H9 (cell line): ENCODE results near the gene TMEM204. TPM values are rescaled to one million over a fixed set of nuclear protein-coding genes. Genes with fewer than 3 reads are reported as not detected.

Experiments used
- DNase-seq: peaks from one replicate; pipeline ENCODE4 v3.0.0-alpha.2; 2017
- H2AFZ ChIP-seq: one replicate; pipeline ENCODE4 v1.6.1; 2013; ENCODE audit warnings: mild to moderate bottlenecking, low read length, control low read depth, moderate library complexity
- H2AK5ac ChIP-seq: 2 replicates; pipeline ENCODE4 v1.6.1; 2013; ENCODE audit warnings: low read length, control low read depth, mixed read lengths; ENCODE audit not compliant: insufficient read length
- H2BK120ac ChIP-seq: one replicate; pipeline ENCODE4 v1.6.1; 2013; ENCODE audit warnings: low read depth, mild to moderate bottlenecking, low read length, control low read depth, inconsistent platforms; ENCODE audit not compliant: poor library complexity, severe bottlenecking
- H2BK12ac ChIP-seq: 2 replicates; pipeline ENCODE4 v1.6.1; 2013; ENCODE audit warnings: low read length, control low read depth, mixed read lengths, low read depth; ENCODE audit not compliant: insufficient read length
- H2BK15ac ChIP-seq: 2 replicates; pipeline ENCODE4 v1.6.1; 2013; ENCODE audit warnings: low read depth, low read length, control low read depth
- H2BK20ac ChIP-seq: one replicate; pipeline ENCODE4 v1.6.1; 2013; ENCODE audit warnings: low read depth, mild to moderate bottlenecking, low read length, control low read depth, inconsistent platforms; ENCODE audit not compliant: poor library complexity, severe bottlenecking
- H2BK5ac ChIP-seq: 2 replicates; pipeline ENCODE4 v1.6.1; 2013; ENCODE audit warnings: low read length, control low read depth, mixed read lengths; ENCODE audit not compliant: insufficient read length
- H3K14ac ChIP-seq: 2 replicates; pipeline ENCODE4 v1.6.1; 2013; ENCODE audit warnings: low read length, control low read depth; ENCODE audit not compliant: insufficient read depth
- H3K18ac ChIP-seq: 2 replicates; pipeline ENCODE4 v1.6.1; 2013; ENCODE audit warnings: low read depth, mild to moderate bottlenecking, mixed read lengths, low read length, control low read depth; ENCODE audit not compliant: insufficient read length
- H3K23ac ChIP-seq: 2 replicates; pipeline ENCODE4 v1.6.1; 2013; ENCODE audit warnings: low read length, control low read depth, mixed read lengths, low read depth; ENCODE audit not compliant: insufficient read length
- H3K23me2 ChIP-seq: 2 replicates; pipeline ENCODE4 v1.6.1; 2013; ENCODE audit warnings: low read depth, mild to moderate bottlenecking, mixed read lengths, low read length, control low read depth; ENCODE audit not compliant: insufficient read length, poor library complexity, severe bottlenecking
- H3K27ac ChIP-seq: 2 replicates; pipeline ENCODE4 v1.5.1; 2013; ENCODE audit warnings: low read length, control low read depth, mixed read lengths, low read depth; ENCODE audit not compliant: insufficient read length
- H3K27me3 ChIP-seq: 2 replicates; pipeline ENCODE4 v1.6.1; 2013; ENCODE audit warnings: low read length, control low read depth, inconsistent platforms; ENCODE audit not compliant: insufficient read depth
- H3K4ac ChIP-seq: 2 replicates; pipeline ENCODE4 v1.6.1; 2013; ENCODE audit warnings: low read depth, mild to moderate bottlenecking, control low read depth, inconsistent platforms, low read length, moderate library complexity
- H3K4me1 ChIP-seq: 2 replicates; pipeline ENCODE4 v1.6.1; 2013; ENCODE audit warnings: low read length, control low read depth, inconsistent platforms; ENCODE audit not compliant: insufficient read depth
- H3K4me2 ChIP-seq: 2 replicates; pipeline ENCODE4 v1.6.1; 2013; ENCODE audit warnings: low read length, control low read depth, mixed read lengths; ENCODE audit not compliant: insufficient read length, insufficient read depth
- H3K56ac ChIP-seq: 2 replicates; pipeline ENCODE4 v1.6.1; 2013; ENCODE audit warnings: low read depth, mild to moderate bottlenecking, mixed read lengths, low read length, control low read depth; ENCODE audit not compliant: insufficient read length
- H3K79me1 ChIP-seq: 2 replicates; pipeline ENCODE4 v1.6.1; 2013; ENCODE audit warnings: low read depth, mild to moderate bottlenecking, moderate library complexity, low read length, control low read depth, inconsistent platforms; ENCODE audit not compliant: insufficient read depth, poor library complexity, severe bottlenecking
- H3K79me2 ChIP-seq: 2 replicates; pipeline ENCODE4 v1.6.1; 2013; ENCODE audit warnings: low read length, control low read depth, inconsistent platforms; ENCODE audit not compliant: insufficient read depth
- H3K9ac ChIP-seq: 2 replicates; pipeline ENCODE4 v1.6.1; 2013; ENCODE audit warnings: low read length, control low read depth, mixed read lengths; ENCODE audit not compliant: insufficient read length; ENCODE audit errors: extremely low read depth
- H3K9me3 ChIP-seq: one replicate; pipeline ENCODE4 v1.6.1; 2013; ENCODE audit warnings: low read depth, low read length, inconsistent platforms; ENCODE audit not compliant: control insufficient read depth
- H3T11ph ChIP-seq: one replicate; pipeline ENCODE4 v1.6.1; 2013; ENCODE audit warnings: mild to moderate bottlenecking, low read length, control low read depth, inconsistent platforms
- H4K20me1 ChIP-seq: one replicate; pipeline ENCODE4 v1.6.1; 2013; ENCODE audit not compliant: control insufficient read depth, insufficient read length, insufficient read depth
- H4K5ac ChIP-seq: 2 replicates; pipeline ENCODE4 v1.6.1; 2013; ENCODE audit warnings: low read depth, mild to moderate bottlenecking, mixed read lengths, low read length, control low read depth; ENCODE audit not compliant: insufficient read length
- H4K8ac ChIP-seq: replicated peaks from 2 replicates; pipeline ENCODE4 v1.6.1; 2013; ENCODE audit warnings: low read length, control low read depth, mixed read lengths, low read depth; ENCODE audit not compliant: insufficient read length
- H4K91ac ChIP-seq: 2 replicates; pipeline ENCODE4 v1.6.1; 2013; ENCODE audit warnings: low read depth, mild to moderate bottlenecking, moderate library complexity, mixed read lengths, low read length, control low read depth; ENCODE audit not compliant: insufficient read length
- H3K27ac Mint-ChIP-seq, 3 experiments: 2 replicates in 2 of 3; 3 replicates in 1 of 3; pipeline ENCODE4 v1.8.0; 2020 to 2021; ENCODE audit warnings: mixed read lengths in 3 of 3, mild to moderate bottlenecking in 1 of 3, moderate library complexity in 1 of 3
- H3K27me3 Mint-ChIP-seq: 2 replicates; pipeline ENCODE4 v1.8.0; 2021; ENCODE audit warnings: low read depth, mild to moderate bottlenecking, moderate library complexity, mixed read lengths
- H3K36me3 Mint-ChIP-seq, 3 experiments: 2 replicates in 2 of 3; 3 replicates in 1 of 3; pipeline ENCODE4 v1.8.0; 2020 to 2021; ENCODE audit warnings: low read depth in 3 of 3, mixed read lengths in 3 of 3; ENCODE audit not compliant: insufficient read depth in 1 of 3
- H3K4me1 Mint-ChIP-seq, 2 experiments: 2 replicates each; pipeline ENCODE4 v1.8.0; 2020; ENCODE audit warnings: mixed read lengths in 2 of 2
- H3K4me3 Mint-ChIP-seq, 2 experiments: 2 replicates in 1 of 2; 3 replicates in 1 of 2; pipeline ENCODE4 v1.8.0; 2020 to 2021; ENCODE audit warnings: mild to moderate bottlenecking in 2 of 2, mixed read lengths in 2 of 2, moderate library complexity in 1 of 2
- H3K9me3 Mint-ChIP-seq, 2 experiments: 2 replicates in 1 of 2; 3 replicates in 1 of 2; pipeline ENCODE4 v1.8.0; 2020; ENCODE audit warnings: mild to moderate bottlenecking in 2 of 2, mixed read lengths in 2 of 2, moderate library complexity in 1 of 2
- WGBS: extraction: QIAGEN DNeasy Blood & Tissue Kit; methylation state at CpG from one replicate; pipeline ENCODE4 v1.1.7; 2013; ENCODE audit warnings: missing lambda C conversion rate, low lambda C conversion rate, mixed read lengths; ENCODE audit not compliant: insufficient read length; ENCODE audit errors: extremely low coverage; 5-methylcytosine and 5-hydroxymethylcytosine counted together
- total RNA-seq: library from RNA; stranded (reverse); gene quantifications from 2 replicates; pipeline ENCODE4 v1.2.1, GENCODE V29; 2021
- TF ChIP-seq, protein P1 (sequence below): fragments of 200-600 bp; sonication (generic); conservative IDR thresholded peaks from 3 replicates; pipeline ENCODE4 v1.8.0; 2021; ENCODE audit warnings: antibody characterized with exemption, mild to moderate bottlenecking

Gene TMEM204
- total RNA-seq, 1 experiment from 2014 or later, result not detected

DNA sequence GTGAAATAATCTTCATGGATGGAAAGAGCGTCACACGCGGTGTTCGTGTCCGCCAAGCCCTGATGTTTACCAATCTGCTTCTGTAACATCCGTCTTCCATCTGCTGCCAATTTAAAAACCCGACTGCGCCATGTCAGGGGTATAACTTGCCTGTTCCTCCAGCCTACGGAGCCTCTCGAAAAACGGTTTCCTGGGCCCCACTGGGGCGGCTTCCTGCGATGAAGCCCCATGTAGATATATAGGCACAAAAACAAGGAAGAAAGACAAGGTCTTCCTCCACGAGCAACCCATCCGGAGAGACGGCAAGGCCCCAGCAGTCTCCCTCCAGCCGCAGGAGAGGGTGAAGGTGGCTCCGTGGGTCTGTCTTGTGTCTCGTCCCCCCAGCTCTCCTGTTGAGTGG, 44.8 kb upstream of the TMEM204 start, which contains the start of gene PTX4:
TSS of gene PTX4 (minus strand) at position 326 of the 400 bp plus-strand sequence. CDS start at position 291, 35 bp downstream.
- H3K27ac ChIP-seq, result no peak within 1 kb of the TSS
- no peak within 1 kb of the TSS for H2BK12ac ChIP-seq
- DNase-seq, result no peak
- no peaks in the 10 kb centered on the region for H3K9me3 Mint-ChIP-seq
- no peak within 1 kb of the TSS for H3K23ac ChIP-seq
- no peak within 1 kb of the TSS for H3K4me3 Mint-ChIP-seq
- no peak within 1 kb of the TSS for H3K56ac ChIP-seq
- H2AFZ ChIP-seq, result no peak within 1 kb of the TSS
- peaks cover 3% of the 10 kb centered on the region for H3K23me2 ChIP-seq
- no peak within 1 kb of the TSS; the same call in 1 of the 2 replicates for H2BK15ac ChIP-seq
- no peak within 1 kb of the TSS for H2BK20ac ChIP-seq
- WGBS, result no CpG with 5 or more reads among the region's 19 CpGs
- no peak within 1 kb of the TSS for H4K5ac ChIP-seq
- H2BK5ac ChIP-seq, result no peak within 1 kb of the TSS
- H4K8ac ChIP-seq, result no peak within 1 kb of the TSS
- no peak within 1 kb of the TSS for H2AK5ac ChIP-seq
- no peaks in the 10 kb centered on the region; the same call in 1 of the 2 replicates for H3K4me1 ChIP-seq
- H3K27ac Mint-ChIP-seq, result 0 out of 7 replicates have a peak within 1 kb of the TSS, but pooled peaks of 1 of the 3 experiments have one; percentile 39
- H4K91ac ChIP-seq, result no peak within 1 kb of the TSS
- no peak within 1 kb of the TSS for H2BK120ac ChIP-seq
- H3K4me1 Mint-ChIP-seq, result peaks cover 4 to 7% of the 10 kb centered on the region in 2 experiments
- no peak within 1 kb of the TSS for H3K14ac ChIP-seq
- H3T11ph ChIP-seq, result no peak within 1 kb of the TSS
- peaks cover 25% of the 10 kb centered on the region for H3K27me3 Mint-ChIP-seq
- H4K20me1 ChIP-seq, result no peaks in the 10 kb centered on the region
- no peak within 1 kb of the TSS for H3K18ac ChIP-seq
- H3K27me3 ChIP-seq, result no peaks in the 10 kb centered on the region
- no peaks in the 10 kb centered on the region for H3K9me3 ChIP-seq
- H3K36me3 Mint-ChIP-seq, result no peaks in the 10 kb centered on the region
- H3K9ac ChIP-seq, result no peak within 1 kb of the TSS
- TF ChIP-seq, protein P1, sequence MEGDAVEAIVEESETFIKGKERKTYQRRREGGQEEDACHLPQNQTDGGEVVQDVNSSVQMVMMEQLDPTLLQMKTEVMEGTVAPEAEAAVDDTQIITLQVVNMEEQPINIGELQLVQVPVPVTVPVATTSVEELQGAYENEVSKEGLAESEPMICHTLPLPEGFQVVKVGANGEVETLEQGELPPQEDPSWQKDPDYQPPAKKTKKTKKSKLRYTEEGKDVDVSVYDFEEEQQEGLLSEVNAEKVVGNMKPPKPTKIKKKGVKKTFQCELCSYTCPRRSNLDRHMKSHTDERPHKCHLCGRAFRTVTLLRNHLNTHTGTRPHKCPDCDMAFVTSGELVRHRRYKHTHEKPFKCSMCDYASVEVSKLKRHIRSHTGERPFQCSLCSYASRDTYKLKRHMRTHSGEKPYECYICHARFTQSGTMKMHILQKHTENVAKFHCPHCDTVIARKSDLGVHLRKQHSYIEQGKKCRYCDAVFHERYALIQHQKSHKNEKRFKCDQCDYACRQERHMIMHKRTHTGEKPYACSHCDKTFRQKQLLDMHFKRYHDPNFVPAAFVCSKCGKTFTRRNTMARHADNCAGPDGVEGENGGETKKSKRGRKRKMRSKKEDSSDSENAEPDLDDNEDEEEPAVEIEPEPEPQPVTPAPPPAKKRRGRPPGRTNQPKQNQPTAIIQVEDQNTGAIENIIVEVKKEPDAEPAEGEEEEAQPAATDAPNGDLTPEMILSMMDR, result no peak
- H3K79me2 ChIP-seq, result no peaks in the 10 kb centered on the region
- no peaks in the 10 kb centered on the region for H3K79me1 ChIP-seq
- H3K4ac ChIP-seq, result no peak within 1 kb of the TSS
- H3K4me2 ChIP-seq, result no peak within 1 kb of the TSS
